Measurements from ENCODE around the gene ARHGEF26.
A peak's percentile ranks its signal among the peaks of the same experiment; 100 is the strongest.

The ARHGEF26 gene

GRCh38 chr3:154210986-154211385 lies 89.8 kb downstream of the ARHGEF26 start:
- no peak for DNase-seq

- DNase-seq = peak; percentile 20
Measured at GRCh38 chr3:154214306-154214705, 93.1 kb downstream of the ARHGEF26 start.

- DNase-seq = no peak
Measured at GRCh38 chr3:154217671-154218070, 96.5 kb downstream of the ARHGEF26 start.

DNA sequence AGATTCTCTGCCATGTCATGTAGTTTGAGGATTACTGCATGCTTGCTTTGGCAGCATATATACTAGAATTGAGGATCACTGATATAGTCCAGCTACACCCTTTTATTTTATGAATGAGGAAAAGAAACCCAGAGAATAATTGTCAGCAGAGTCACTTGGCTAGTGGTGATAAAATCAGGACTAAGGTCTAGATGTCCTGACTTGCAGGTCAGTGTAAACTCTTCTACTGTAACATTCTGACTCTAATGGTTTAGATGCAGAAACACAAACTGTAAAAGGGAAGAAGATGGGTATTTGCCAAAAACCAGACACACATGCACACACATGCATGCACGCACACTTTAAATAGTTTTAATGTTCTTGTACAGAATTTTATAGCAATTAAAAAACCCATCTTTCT lies 97.5 kb downstream of the ARHGEF26 start:
- no peak for DNase-seq

- no peak for DNase-seq
Measured at GRCh38 chr3:154220462-154220861, 99.3 kb downstream of the ARHGEF26 start.

DNA sequence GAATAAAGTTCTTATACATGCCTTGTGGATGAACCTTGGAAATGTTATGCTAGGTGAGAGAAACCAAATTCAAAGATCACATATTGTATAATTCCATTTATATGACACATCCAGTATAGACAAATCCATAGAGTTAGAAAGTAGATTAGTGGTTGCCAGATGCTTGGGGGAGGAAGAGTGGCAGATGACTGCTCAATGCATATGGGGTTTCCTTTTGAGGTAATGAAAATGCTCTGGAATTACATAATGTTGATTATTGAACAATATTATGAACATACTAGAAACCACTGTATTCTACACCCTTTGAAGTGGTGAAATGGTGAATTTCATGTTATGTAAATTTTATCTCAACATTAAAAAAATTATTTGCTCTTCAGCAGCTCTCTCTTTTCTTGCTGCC lies 102.3 kb downstream of the ARHGEF26 start:
- DNase-seq = peak; percentile 54

GRCh38 chr3:154224366-154224765 lies 103.2 kb downstream of the ARHGEF26 start:
- no peak for DNase-seq

DNA sequence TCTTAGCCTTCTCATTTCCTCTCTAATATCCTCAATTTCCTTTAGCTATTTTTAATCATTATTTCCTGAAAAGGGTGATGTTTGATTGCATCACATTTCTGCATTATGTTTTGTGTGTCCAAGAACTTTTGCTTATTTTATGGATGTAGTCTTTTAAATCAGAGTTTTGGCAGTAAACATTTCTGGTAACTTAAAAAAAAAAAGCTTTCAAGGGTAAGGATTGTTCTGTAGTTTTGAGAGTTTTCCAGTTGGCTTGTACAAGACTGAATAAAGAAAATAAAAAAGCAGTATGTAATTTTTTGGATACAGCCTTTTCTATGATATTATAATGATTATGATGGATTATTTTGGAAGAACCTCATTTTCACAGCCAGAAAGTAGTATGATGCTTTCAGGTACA lies 103.7 kb downstream of the ARHGEF26 start:
- DNase-seq = no peak

DNA sequence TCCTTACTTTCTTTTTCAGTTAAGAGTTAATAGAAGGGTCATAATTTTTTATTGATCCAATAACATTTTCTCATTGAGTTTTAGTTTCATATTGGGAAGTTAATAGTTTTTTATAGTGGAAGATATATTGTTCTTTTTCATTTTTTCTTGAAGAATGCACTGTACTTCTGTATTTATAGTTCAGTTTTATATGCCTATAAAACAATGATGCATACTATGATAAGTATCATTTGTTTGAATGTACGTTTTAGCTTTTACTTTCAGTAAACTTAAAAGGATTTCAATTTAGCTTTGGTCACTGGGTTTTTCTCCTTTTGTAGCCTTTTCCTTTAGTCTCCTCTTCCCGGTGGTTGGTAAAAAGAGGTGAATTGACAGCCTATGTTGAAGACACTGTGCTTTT lies 104.3 kb downstream of the ARHGEF26 start:
- DNase-seq = no peak

DNA sequence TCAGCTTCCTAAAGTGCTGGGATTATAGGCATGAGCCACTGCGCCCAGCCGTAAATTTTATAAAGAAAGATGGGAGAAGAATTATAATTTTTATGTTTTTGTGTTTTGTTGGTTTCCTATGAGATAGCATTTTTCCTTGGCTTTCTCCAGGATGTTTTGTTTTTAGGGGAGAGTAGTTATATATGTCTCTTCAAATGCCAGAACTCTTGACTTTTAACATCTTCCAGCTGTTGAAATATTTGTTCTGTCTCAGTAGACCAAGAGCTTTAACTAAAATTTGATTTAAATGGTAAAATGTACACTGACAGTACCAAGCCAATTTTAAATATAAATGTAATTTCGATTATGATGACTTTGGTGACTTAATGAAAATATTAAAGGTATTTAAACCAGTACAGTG lies 106.3 kb downstream of the ARHGEF26 start:
- no peak for DNase-seq

DNA sequence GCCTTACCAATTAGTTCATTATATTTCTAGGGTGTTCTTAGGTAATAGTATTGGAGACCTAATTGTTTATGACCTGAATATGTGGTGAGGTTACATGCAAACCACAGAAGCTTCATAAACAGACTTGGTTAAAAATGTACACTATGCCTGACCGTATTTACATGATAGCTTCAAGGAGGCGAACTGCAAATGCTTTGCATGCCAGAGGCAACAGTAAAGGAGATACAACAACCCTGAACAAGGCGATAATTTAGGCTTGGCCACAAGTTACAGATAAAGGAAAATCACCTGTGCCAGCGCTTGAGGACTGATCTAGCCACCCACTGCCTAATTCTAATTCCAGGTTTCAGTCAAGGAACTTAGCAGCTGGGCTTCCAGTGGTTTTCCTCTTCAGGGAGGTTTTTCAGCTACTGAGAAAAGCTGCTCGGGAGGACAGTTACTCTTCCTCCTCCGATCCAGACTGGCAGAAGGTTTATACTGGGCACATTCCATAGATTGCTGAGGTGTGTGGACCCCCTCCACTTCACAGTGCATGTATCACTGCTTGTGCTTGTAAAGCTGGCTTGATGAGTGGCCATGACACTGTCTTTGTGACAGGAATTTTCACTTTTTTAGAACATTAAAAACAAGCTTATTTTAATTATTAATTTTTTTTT lies 107.5 kb downstream of the ARHGEF26 start:
- DNase-seq = no peak

- DNase-seq = peak; percentile 28
Measured at GRCh38 chr3:154229217-154229590, 108.0 kb downstream of the ARHGEF26 start.

DNA sequence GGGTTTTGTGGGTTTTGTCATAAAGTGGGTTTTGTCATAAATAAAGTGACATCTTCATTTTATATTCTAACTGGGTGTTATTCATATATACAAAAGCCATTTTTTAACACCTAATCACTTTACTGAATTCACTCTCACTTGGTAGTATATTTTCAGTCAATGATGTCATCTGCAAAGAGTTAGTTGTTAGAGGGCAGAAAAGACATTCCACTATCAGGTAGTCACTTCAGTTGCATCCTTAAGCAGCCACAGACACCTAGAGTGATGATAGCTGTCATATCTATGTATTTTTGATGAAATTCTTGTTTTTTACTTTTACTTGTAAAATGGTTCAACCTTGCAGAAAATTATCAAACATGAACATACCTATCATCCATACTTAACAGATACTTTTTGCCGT lies 114.1 kb downstream of the ARHGEF26 start:
- peak; percentile 45 for DNase-seq

GRCh38 chr3:154236331-154236730 lies 115.1 kb downstream of the ARHGEF26 start:
- DNase-seq = no peak

DNA sequence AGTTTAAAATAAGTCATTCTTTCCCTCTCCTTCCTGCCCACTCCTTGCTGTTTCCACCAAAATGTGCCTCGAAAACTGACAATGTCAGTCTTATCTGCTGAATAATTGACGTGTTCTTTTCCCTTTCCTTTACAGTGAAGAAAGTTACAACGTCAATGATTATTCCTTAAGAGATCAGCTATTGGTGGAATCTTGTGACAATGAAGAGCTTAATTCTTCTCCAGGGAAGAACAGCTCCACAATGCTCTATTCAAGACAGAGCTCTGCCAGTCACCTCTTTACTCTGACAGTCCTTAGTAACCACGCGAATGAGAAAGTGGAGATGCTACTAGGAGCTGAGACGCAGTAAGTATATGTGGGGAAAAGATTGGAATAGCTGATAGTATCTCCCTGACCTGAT lies 119.0 kb downstream of the ARHGEF26 start:
- no peak for DNase-seq

GRCh38 chr3:154241496-154241895 lies 120.3 kb downstream of the ARHGEF26 start:
- no peak for DNase-seq

- DNase-seq = no peak
Measured at GRCh38 chr3:154242766-154243165, 121.6 kb downstream of the ARHGEF26 start.

DNA sequence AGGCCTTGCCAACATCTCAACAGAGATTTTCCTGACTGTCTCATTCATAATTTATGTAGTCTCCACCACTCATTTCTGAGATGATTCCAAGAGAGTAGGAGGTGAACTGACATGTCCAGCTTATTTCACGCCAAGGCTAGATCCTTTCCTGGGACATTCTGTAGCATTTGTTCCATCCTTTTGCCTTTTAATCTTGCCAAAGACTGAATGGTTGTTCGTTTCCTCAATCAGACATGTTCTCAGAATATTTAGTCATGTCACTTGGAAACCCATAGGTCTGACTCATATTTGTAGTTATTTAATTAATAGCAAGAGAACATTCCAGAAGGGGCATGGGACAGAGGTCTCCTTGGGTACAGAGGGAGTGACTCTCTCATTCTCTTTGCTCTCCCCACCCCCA lies 122.2 kb downstream of the ARHGEF26 start:
- DNase-seq = peak; percentile 16

DNA sequence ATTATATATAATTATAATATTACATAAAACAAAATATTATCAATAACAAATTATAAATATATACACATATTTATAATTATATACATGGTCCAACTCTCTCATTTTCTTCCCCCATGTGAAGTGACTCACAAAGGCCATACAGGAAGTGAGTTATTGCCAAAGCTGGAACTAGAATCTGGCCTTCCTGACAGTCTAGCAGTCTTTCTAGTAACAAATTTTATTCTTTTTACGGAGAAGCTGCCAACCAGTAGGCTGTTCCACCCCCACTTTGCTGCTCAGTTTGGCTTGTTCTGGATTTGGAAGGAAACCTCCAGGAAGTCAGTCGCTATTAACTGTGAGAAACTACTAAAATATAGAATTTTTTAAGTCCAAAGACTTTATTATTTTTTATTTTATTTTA lies 123.5 kb downstream of the ARHGEF26 start:
- peak; percentile 32 for DNase-seq

- DNase-seq = no peak
Measured at GRCh38 chr3:154247806-154248415, 126.7 kb downstream of the ARHGEF26 start.

DNA sequence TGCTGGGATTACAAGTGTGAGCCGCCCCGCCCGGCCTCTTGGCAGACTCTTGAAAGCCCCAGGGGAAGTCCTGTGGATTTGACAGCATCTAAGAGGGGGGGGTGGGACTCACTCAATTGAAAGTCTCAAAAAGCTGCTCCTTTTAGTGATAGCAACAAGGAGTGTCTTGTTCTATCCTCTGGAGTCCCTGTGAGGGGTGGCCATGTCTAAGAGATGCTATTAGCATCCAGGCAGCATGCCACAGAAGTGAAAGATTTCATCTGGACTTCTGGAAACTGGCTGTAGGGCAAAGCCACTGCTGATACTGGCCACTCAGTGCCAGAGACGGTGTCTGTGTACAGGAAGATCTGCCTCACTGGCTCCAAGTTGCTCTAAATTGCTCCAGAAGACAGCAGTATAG lies 129.1 kb downstream of the ARHGEF26 start:
- no peak for DNase-seq

DNA sequence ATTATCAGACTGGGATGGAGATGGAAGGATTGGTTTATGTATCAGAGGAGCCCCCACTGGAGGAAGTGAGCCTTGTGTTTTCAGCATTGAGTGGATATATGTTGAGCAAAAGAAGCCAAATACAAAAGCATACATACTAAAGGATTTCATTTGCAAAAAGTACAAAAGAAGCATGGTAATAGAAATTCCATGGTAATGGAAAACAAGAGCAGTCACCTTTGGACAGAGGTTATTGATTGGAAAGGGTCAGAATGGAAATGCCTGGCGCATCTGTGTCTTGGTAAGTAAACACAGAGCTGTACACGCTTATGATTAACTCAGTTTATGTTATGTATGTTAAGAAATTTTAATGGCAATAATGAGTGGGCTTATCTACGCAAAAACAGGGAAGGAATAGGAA lies 130.4 kb downstream of the ARHGEF26 start:
- DNase-seq = no peak

DNA sequence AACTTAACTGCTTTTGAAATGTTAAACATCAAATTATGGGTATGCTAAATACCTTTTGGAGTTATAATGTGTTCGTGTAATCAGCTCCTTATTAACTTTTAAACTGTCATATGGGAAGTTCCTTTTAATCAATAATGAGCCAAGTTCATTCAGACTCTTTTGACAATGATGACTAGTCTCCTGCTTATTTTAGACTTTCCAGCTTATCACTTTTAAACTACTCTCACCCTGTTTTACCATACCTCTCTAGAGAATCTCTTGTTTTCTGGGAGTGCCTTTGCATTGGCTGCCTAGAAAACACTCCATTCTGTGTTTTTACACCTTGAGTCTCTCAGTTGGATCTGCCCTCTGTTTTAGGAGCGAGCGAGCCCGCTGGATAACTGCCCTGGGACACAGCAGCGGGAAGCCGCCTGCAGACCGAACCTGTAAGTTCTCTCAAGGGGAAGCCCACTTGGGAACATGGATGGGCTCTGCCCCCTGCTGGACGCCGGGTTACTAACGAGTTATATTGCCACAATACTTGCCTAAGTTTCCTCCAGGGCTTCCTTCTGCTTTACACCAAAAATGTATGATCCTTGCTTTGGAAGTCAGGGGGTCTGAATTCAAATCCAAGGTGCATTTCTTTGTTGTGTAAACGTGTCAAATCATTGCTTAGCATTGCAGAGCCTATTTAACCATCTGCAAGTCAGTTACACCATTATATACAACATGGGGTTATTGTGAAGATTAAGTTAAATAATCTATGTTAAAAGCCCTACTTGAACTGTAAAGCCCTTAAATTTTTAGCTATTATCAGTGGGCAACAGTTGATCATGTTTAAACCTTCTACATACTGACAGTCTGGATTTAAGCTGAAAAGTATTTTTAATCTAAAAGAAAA lies 131.8 kb downstream of the ARHGEF26 start:
- peak; percentile 83 for DNase-seq

DNA sequence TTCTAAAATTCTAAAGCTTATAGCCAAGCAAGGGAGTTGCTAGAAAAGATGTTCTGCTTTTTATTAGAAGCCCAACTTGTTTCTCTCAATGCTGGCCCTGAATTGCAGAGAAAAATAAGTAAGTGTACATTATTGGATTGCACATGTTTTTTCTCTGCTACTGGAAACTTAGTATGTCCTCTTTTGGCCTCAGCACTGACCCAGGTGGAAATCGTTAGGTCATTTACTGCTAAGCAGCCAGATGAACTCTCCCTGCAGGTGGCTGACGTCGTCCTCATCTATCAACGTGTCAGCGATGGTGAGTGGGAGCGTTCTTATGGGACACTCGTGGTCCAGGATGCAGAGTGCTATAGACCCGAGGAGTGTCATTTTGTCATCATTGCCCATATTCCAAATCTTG lies 133.3 kb downstream of the ARHGEF26 start:
- no peak for DNase-seq
